Purkinje cell (primary cell): ENCODE measurements around the gene OR2F1. TPM values are rescaled to one million over a fixed set of nuclear protein-coding genes. Genes with fewer than 3 reads are reported as not detected.

Source experiments
- polyA plus RNA-seq: library from polyadenylated mRNA; unstranded; fragments of >200 nt; fragmentation: Nextera tagmentation; gene quantifications from 2 replicates; pipeline ENCODE4 v1.2.1, GENCODE V29; 2014

Gene OR2F1, protein sequence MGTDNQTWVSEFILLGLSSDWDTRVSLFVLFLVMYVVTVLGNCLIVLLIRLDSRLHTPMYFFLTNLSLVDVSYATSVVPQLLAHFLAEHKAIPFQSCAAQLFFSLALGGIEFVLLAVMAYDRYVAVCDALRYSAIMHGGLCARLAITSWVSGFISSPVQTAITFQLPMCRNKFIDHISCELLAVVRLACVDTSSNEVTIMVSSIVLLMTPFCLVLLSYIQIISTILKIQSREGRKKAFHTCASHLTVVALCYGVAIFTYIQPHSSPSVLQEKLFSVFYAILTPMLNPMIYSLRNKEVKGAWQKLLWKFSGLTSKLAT
- not detected in 2 replicates for polyA plus RNA-seq

DNA sequence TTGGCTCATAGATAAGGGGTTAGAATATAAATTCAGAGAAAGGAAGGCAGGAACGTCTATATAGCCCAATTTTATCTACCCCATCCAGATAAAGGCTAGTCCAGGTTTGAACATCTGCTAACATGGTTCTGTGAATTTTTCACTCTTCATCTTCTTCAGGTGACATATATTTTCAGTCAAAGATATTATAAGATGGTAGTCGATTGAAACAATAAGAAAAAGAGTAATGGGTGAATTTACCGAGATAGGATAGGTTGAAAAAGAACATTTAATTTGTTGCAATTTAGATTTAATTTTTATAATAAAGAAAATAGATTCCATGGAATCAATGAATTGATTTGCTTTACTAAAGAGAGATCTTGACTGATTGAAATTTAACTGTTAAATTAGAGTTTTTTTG, at the start of gene OR2F1:
Gene OR2F1, plus strand, starts transcription at position 301 of the 400 bp plus-strand sequence. CDS start 5,127 bp downstream, outside the sequence.

DNA sequence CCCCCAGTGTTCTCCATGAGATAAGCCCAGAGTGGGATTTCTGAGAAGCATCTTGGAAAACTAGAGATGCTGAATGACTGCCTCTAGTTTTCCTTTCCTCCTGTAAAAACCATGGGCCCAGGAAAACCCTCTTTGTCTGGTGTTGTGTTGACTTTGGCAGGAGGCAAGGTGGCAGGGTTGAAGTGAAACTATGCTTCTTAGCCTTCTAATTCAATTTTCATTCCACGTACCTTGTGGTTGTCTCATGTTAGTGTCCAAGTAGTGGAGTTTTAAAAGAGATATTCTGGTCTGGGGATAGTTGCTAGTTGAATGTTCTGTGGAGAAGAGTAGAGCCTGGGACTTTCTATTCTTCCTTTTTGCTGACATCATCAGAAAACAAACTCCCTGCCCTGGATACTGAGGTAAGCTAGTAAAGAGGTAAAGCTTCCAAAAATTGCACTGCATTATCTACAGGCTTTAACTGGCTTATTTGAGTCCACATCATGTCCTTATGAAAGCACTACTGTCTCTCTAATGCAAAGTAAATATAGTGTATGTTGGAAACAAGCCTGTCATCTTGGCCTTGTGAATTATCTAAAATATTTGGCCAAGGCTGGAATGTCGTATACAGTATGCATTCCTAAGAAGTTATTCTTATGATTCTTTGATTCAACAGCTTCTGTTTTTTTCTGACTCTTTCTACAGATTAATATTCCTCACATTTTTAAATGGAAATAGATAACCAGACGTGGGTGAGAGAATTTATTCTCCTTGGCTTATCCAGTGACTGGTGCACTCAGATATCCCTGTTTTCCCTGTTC, 19.9 kb upstream of the OR2F1 start, which contains the start of gene OR2F2:
Gene OR2F2, plus strand, starts transcription at position 708 of the 800 bp plus-strand sequence. Its CDS starts 0 bp downstream, at position 708.

DNA sequence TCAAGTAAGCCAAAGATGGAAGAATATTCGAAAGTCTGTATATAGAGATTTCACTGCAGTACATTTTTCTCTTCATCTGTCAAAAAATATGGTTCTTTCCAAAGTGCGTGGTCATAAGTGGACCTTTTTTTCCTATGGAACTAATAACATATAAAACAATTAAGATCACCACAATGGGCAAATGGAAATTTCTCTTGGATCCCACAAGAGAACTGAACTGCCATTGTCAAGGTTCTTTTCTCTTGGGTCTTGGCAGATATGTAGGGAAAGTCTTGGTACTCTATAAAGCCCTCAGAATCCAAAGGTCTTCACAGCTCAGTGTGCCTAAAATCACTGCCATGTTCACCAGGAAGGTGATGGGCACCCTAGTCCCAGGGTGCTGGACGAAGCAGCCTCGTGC, 45.4 kb downstream of the OR2F1 start, which contains the start of gene OR6B1:
Gene OR6B1, plus strand, starts transcription at position 301 of the 400 bp plus-strand sequence. CDS start 3,677 bp downstream, outside the sequence.

Other genes starting within 250 kb of the OR2F1 start
- not detected in 2 replicates for gene CTAGE6, start 197.1 kb upstream of the OR2F1 start, polyA plus RNA-seq
- 68.2 and 73.9 TPM in 2 replicates for gene TCAF1, start 52.7 kb upstream of the OR2F1 start, polyA plus RNA-seq
- not detected in 2 replicates for gene OR2F2, start 19.6 kb upstream of the OR2F1 start, polyA plus RNA-seq
- not detected in 2 replicates for gene OR6B1, start 45.5 kb downstream of the OR2F1 start, polyA plus RNA-seq
- gene OR2A5, start 94.1 kb downstream of the OR2F1 start, polyA plus RNA-seq: not detected in 2 replicates
- gene OR2A25, start 115.0 kb downstream of the OR2F1 start, polyA plus RNA-seq: not detected in 2 replicates
- not detected in 2 replicates for gene OR2A12, start 131.4 kb downstream of the OR2F1 start, polyA plus RNA-seq
- not detected in 2 replicates for gene OR2A2, start 154.7 kb downstream of the OR2F1 start, polyA plus RNA-seq
- not detected in 2 replicates for gene OR2A14, start 168.3 kb downstream of the OR2F1 start, polyA plus RNA-seq
- gene CTAGE4, start 228.6 kb downstream of the OR2F1 start, polyA plus RNA-seq: not detected in 2 replicates
- not detected in 2 replicates for gene ARHGEF35, start 241.0 kb downstream of the OR2F1 start, polyA plus RNA-seq